GM18511 (cell line): ENCODE data around the gene STYX.

Experiments
- ATAC-seq: cut with Tn5 transposase; IDR thresholded peaks from one replicate; pipeline ENCODE4 v1.9.1; 2021; ENCODE audit warnings: mild to moderate bottlenecking, moderate library complexity; ENCODE audit not compliant: unreplicated experiment

STYX gene

GRCh38 chr14:52729925-52730708 is at the start of gene STYX:
TSS of gene STYX (plus strand) at chr14:52730166. CDS start at chr14:52730475, 309 bp downstream.
- peak; percentile 95 for ATAC-seq

GRCh38 chr14:52683985-52684520 is 45.9 kb upstream of the STYX start:
- ATAC-seq, result no peak

- ATAC-seq, result no peak
Observed at GRCh38 chr14:52686176-52686575, 43.8 kb upstream of the STYX start.

- no peak for ATAC-seq
Observed at GRCh38 chr14:52690983-52691760, 38.8 kb upstream of the STYX start.

- ATAC-seq, result no peak
Observed at GRCh38 chr14:52692248-52692962, 37.6 kb upstream of the STYX start.

GRCh38 chr14:52693036-52693435 is 36.9 kb upstream of the STYX start:
- no peak for ATAC-seq

- no peak for ATAC-seq
Observed at GRCh38 chr14:52693532-52693931, 36.4 kb upstream of the STYX start.

- peak; percentile 71 for ATAC-seq
Observed at GRCh38 chr14:52694761-52695480, 35.0 kb upstream of the STYX start.

GRCh38 chr14:52695481-52696091 is 34.4 kb upstream of the STYX start, which contains the start of gene ERO1A:
TSS of gene ERO1A (minus strand) at chr14:52695558. CDS start at chr14:52695481, 77 bp downstream.
- ATAC-seq, result peak; percentile 73

GRCh38 chr14:52700701-52701172 is 29.2 kb upstream of the STYX start:
- no peak for ATAC-seq

GRCh38 chr14:52701223-52701622 is 28.7 kb upstream of the STYX start:
- no peak for ATAC-seq

- ATAC-seq, result no peak
Observed at GRCh38 chr14:52703225-52703624, 26.7 kb upstream of the STYX start.

GRCh38 chr14:52703664-52704063 is 26.3 kb upstream of the STYX start:
- no peak for ATAC-seq

GRCh38 chr14:52706286-52706685 is 23.7 kb upstream of the STYX start:
- ATAC-seq, result no peak

- peak; percentile 94 for ATAC-seq
Observed at GRCh38 chr14:52706724-52707706, 23.0 kb upstream of the STYX start, which contains the start of gene PSMC6. TSS of gene PSMC6 (plus strand) at chr14:52707200. CDS start at chr14:52707220, 20 bp downstream.

- ATAC-seq, result no peak
Observed at GRCh38 chr14:52711666-52712065, 18.3 kb upstream of the STYX start.

- no peak for ATAC-seq
Observed at GRCh38 chr14:52716155-52716554, 13.8 kb upstream of the STYX start.

GRCh38 chr14:52723514-52724359 is 6.2 kb upstream of the STYX start:
- ATAC-seq, result no peak
